ENCODE results near the gene AKNA. TPM values are rescaled to one million over a fixed set of nuclear protein-coding genes. Genes with fewer than 3 reads are reported as not detected.

AKNA gene
- total RNA-seq, 1 donor from 2014 or later, result 152 TPM

DNA sequence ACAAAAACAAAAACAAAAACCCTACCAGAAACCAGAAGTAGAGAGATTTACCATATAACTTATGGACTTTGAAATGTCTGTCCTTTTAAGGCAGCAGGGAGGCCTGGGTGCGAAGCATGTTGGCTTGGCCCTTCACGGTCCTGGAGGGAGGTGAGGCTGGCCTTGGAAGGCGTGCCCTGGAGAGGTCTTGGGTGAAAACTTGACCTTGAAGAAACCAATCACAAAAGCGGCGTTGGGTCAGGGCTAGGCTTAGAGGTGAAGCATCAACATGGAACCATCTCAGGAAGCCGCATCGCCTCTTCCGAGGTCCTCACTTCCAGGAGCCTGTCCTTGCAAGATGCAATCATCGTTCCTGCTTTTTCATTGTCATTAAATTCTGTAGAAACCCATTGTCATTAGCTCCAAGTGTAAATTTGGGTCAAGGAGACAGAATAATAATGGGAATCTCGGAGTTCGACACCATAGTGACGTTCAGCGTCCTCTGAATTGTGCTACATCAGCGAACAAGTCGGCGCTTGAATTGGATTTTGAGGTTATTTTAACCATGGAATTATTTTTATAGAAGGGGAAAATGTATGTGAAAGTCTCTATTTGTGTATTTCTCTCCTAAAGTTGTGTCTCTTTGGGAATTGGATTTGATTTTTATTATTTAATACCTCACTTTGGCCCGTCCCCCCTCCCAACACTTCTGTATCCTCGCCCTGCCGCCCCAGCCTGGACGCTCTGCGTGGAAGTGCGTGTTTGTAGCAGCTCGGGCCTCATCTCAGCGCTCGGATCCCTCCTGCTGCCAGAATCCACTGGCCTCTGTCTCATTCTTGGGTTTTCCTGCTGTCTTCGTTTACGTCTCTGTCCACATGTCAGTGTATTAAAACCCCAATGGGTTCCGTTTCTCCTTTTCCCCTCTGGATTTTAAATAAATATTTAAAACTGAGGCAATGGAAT lies 75.9 kb downstream of the AKNA start:
- Mint-ChIP-seq H3K4me3 (ENCODE audit: low read depth) (no peak overlapping the region), H3K9me3 (no peaks in the 10 kb centered on the region), H3K27me3 (ENCODE audit: low read depth) (no peaks in the 10 kb centered on the region), H3K4me1 (ENCODE audit: low read depth) (no peaks in the 10 kb centered on the region), H3K36me3 (ENCODE audit: low read depth) (no peaks in the 10 kb centered on the region), H3K27ac (no peak overlapping the region)
- intact Hi-C loops (cut with micrococcal nuclease), result no loop called here
- no peak for DNase-seq (ENCODE audit: low spot score)

DNA sequence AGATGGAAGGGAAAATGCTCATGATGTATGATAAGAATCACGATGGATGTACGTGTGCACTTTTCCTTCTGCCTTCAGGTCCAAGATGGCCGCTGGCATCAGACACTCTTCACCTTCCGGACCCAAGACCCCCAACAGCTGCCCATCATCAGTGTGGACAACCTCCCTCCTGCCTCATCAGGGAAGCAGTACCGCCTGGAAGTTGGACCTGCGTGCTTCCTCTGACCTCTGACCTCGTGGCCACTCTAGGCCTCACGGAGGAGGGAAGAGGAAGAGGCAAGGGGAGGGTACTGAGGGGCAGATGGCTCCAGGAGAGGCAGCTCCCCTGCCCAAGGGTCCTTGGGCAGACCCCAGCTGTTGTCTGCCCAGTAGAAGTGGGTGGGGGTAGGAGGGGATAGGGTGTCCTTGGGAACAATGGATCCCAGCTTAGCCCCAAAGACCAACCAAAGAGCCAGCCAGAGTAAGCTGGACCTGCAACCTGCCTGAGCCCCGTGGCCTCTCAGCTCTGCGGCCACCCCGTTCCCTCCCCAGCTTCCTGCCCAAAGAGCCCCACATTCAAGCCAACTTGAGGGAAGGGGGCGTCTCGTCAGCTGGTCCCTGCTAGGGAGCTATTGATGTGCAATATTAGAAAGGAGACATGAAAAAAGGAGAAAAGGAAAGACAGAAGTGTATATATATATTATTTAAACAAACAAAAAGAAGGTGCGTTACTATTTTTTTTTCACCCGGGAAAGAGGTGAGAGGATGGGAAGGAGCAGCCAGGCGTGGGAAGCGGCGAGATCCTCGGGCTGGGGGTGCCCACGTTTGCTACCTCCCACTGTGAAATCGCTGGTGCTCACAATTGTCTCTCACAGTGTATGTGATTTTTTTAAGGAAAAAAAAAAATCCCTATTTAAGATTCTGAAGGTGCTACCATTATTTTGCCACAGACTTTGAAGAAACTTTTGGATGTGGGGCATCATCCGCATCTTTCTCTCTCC lies 77.0 kb downstream of the AKNA start:
- Mint-ChIP-seq H3K4me1 (ENCODE audit: low read depth) (no peaks in the 10 kb centered on the region), H3K9me3 (no peaks in the 10 kb centered on the region), H3K4me3 (ENCODE audit: low read depth) (no peak overlapping the region), H3K36me3 (ENCODE audit: low read depth) (no peaks in the 10 kb centered on the region), H3K27ac (no peak overlapping the region), H3K27me3 (ENCODE audit: low read depth) (no peaks in the 10 kb centered on the region)
- DNase-seq (ENCODE audit: low spot score), result no peak
- intact Hi-C loops (cut with micrococcal nuclease), result no loop called here

DNA sequence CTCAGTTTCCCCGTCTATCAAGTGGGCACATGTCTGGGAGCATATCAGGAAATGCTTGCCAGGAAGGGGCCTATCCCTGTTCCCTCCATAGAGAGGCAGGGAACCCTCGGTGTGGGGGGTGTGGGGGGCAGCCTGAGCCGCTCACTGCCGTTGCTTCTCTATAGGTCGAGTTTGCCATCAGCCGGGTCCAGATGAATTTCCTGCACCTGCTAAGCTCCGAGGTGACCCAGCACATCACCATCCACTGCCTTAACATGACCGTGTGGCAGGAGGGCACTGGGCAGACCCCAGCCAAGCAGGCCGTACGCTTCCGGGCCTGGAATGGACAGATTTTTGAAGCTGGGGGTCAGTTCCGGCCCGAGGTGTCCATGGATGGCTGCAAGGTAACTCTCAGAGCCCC lies 78.7 kb downstream of the AKNA start:
- no peaks in the 10 kb centered on the region for H3K9me3 Mint-ChIP-seq
- no peak overlapping the region for H3K4me3 Mint-ChIP-seq (ENCODE audit: low read depth)
- DNase-seq (ENCODE audit: low spot score), result no peak
- no peaks in the 10 kb centered on the region for H3K27me3 Mint-ChIP-seq (ENCODE audit: low read depth)
- H3K36me3 Mint-ChIP-seq (ENCODE audit: low read depth), result no peaks in the 10 kb centered on the region
- H3K27ac Mint-ChIP-seq, result no peak overlapping the region
- no peaks in the 10 kb centered on the region for H3K4me1 Mint-ChIP-seq (ENCODE audit: low read depth)
- intact Hi-C loops (cut with micrococcal nuclease), result no loop called here

DNA sequence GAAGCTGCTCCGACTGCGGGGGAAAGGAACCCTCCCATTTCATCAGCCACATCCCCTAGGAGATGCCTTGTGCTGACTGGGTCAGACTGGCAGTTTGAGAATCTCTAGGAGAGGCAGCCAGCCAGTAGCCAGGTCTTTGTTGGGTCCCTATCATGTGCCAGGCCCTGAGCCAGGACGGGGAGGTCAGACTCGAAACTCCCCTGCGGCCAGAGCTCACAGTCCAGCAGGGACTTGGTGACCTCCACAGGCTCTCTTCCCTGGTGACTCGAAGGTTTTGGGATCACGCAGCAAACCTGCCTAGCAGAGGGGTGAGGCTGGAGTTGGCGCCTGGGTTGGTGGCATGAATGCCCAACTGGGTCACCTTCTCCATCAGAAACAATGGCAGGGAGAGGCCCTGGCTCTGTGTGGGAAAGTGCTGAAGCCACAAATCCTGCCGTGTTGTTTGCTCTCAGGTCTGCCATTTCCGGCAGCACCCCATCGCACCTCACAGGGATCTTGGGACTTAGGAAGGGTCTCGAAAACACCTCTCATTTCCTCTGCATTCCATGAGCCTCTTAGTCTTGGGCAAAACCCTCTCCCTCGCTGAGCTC lies 79.3 kb downstream of the AKNA start:
- Mint-ChIP-seq H3K4me3 (ENCODE audit: low read depth) (no peak overlapping the region), H3K27me3 (ENCODE audit: low read depth) (no peaks in the 10 kb centered on the region), H3K36me3 (ENCODE audit: low read depth) (no peaks in the 10 kb centered on the region), H3K4me1 (ENCODE audit: low read depth) (no peaks in the 10 kb centered on the region), H3K9me3 (no peaks in the 10 kb centered on the region), H3K27ac (no peak overlapping the region)
- DNase-seq (ENCODE audit: low spot score), result no peak
- intact Hi-C loops (cut with micrococcal nuclease), result no loop called here

DNA sequence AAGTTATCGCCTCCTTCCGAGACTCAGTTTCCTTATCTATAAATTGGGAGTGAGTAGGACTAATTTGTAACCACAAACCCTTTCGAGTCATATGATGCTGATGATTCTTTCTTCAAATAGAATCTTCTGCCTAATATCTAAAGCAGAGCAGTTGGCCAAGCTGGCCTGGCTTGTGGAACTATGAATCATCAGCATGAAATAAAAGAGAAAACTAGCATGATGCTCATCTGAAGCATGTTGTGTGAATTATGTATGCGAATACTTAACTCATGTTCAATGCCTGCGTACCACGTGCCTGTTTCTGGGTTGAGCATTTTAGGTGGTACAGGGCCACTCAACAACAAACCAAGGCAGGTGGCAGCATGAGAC lies 79.9 kb downstream of the AKNA start:
- H3K4me3 Mint-ChIP-seq (ENCODE audit: low read depth), result no peak overlapping the region
- no peak for DNase-seq (ENCODE audit: low spot score)
- H3K27me3 Mint-ChIP-seq (ENCODE audit: low read depth), result no peaks in the 10 kb centered on the region
- no peaks in the 10 kb centered on the region for H3K36me3 Mint-ChIP-seq (ENCODE audit: low read depth)
- H3K4me1 Mint-ChIP-seq (ENCODE audit: low read depth), result no peaks in the 10 kb centered on the region
- no peaks in the 10 kb centered on the region for H3K9me3 Mint-ChIP-seq
- H3K27ac Mint-ChIP-seq, result no peak overlapping the region
- intact Hi-C loops (cut with micrococcal nuclease), result no loop called here

DNA sequence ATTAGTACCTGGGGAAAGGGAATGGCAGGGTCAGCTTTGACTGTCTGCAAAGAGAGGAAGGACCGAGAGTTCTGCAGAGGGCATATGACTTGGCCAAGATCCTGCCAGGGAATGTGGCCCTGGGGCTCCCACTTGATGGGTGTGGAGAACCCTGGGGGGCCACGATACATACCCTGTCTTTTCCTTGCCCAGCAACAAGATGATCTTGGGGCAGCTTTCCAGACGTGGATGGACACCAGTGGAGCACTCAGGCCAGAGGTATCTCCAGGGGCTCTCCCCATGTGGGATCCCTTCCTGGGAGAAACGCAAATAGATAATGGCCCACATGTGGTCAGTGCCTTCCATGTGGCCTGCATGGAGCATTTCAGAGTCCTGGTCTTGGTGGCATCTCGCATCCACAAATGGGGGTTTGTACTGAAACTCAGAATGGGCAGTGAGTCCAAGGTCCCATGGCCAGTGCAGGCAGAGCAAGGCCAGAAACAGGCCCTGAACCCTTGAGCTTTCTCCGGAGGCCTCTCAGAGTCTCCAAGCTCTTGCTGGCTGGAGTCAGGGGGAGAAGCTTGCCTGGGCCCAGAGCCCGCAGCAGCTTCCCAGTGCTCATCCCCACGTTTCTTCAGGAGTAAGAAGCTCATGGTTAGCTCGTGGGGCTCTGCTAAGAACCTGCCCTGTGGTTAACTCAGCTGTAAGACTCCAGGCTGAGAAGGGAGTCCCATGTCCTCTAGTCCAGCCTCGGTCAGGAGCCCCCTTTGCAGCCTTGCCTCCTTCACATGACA lies 83.2 kb downstream of the AKNA start:
- no peaks in the 10 kb centered on the region for H3K9me3 Mint-ChIP-seq
- intact Hi-C loops (cut with micrococcal nuclease), result no loop called here
- H3K4me3 Mint-ChIP-seq (ENCODE audit: low read depth), result no peak overlapping the region
- H3K27ac Mint-ChIP-seq, result no peak overlapping the region
- no peak for DNase-seq (ENCODE audit: low spot score)
- H3K4me1 Mint-ChIP-seq (ENCODE audit: low read depth), result no peaks in the 10 kb centered on the region
- H3K36me3 Mint-ChIP-seq (ENCODE audit: low read depth), result no peaks in the 10 kb centered on the region
- no peaks in the 10 kb centered on the region for H3K27me3 Mint-ChIP-seq (ENCODE audit: low read depth)

DNA sequence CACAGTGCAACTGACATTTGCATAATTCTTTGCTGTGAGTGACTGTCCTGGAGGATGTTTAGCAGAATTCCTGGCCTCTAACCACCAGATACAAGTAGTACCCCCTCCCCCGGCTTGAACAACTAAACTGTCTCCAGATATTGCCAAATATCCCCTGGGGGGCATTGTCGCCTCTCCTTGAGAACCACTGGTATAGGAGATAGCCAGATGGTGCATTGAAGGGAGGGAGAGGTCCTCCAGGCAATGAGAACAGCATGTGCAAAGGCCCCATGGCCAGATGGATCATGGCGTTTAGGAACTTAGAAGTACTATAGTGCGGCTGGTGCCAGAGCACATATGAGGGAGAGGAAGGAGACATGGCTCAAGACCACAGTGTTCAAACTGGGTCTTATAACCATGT lies 83.8 kb downstream of the AKNA start:
- no peak overlapping the region for H3K27ac Mint-ChIP-seq
- H3K4me3 Mint-ChIP-seq (ENCODE audit: low read depth), result no peak overlapping the region

DNA sequence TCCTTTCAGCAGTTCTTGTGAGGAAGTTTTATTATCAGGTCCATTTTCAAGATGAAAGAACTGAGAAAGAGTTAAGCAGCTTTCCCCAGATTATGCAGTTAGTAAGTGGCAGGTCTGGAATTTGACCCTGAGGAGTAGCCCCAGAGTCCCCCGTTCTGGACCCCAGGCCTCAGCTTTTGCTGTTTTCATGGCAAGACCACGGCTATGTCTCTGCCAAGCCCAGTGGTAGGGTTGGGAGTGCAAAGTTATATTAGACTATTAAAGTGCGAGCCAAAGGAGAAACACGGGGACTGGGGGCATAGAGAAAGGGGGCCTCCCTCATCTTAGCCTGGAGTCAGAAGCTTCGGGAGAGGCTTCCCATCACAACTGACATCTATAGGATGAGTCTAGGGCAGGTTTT lies 84.2 kb downstream of the AKNA start:
- H3K27me3 Mint-ChIP-seq (ENCODE audit: low read depth), result peaks cover 3% of the 10 kb centered on the region
- no peaks in the 10 kb centered on the region for H3K4me1 Mint-ChIP-seq (ENCODE audit: low read depth)
- DNase-seq (ENCODE audit: low spot score), result no peak
- no peaks in the 10 kb centered on the region for H3K9me3 Mint-ChIP-seq
- intact Hi-C loops (cut with micrococcal nuclease), result no loop called here
- no peak overlapping the region for H3K27ac Mint-ChIP-seq
- no peaks in the 10 kb centered on the region for H3K36me3 Mint-ChIP-seq (ENCODE audit: low read depth)
- H3K4me3 Mint-ChIP-seq (ENCODE audit: low read depth), result no peak overlapping the region

More for the DNA sequence above, 83.8 kb downstream of the AKNA start:
- no peaks in the 10 kb centered on the region for H3K36me3 Mint-ChIP-seq (ENCODE audit: low read depth)
- H3K4me1 Mint-ChIP-seq (ENCODE audit: low read depth), result no peaks in the 10 kb centered on the region
- intact Hi-C loops (cut with micrococcal nuclease), result no loop called here
- H3K9me3 Mint-ChIP-seq, result no peaks in the 10 kb centered on the region
- no peak for DNase-seq (ENCODE audit: low spot score)
- H3K27me3 Mint-ChIP-seq (ENCODE audit: low read depth), result no peaks in the 10 kb centered on the region

DNA sequence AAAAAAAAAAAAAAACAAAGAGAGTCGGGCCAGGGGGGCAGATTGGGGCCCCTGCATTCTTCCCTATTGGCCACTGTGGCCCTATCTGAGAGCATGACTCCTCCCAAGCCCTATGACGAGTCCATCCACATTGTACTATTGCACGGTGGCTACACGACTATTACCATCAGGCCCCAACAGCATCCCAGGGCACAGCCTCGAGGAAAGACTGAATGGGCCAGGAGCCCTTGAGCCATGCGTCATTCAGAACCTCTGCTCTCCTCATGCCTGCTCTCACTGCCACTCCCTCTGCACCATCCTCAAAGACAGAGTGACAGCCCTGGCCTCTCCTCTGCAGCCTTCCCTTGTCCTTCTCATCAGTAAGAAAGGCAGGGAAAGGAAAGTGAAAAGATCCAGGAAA lies 85.1 kb downstream of the AKNA start:
- no peaks in the 10 kb centered on the region for H3K9me3 Mint-ChIP-seq
- H3K4me1 Mint-ChIP-seq (ENCODE audit: low read depth), result no peaks in the 10 kb centered on the region
- no peak for DNase-seq (ENCODE audit: low spot score)
- H3K4me3 Mint-ChIP-seq (ENCODE audit: low read depth), result no peak overlapping the region
- H3K27me3 Mint-ChIP-seq (ENCODE audit: low read depth), result peaks cover 3% of the 10 kb centered on the region
- H3K36me3 Mint-ChIP-seq (ENCODE audit: low read depth), result no peaks in the 10 kb centered on the region
- intact Hi-C loops (cut with micrococcal nuclease), result no loop called here
- H3K27ac Mint-ChIP-seq, result no peak overlapping the region

DNA sequence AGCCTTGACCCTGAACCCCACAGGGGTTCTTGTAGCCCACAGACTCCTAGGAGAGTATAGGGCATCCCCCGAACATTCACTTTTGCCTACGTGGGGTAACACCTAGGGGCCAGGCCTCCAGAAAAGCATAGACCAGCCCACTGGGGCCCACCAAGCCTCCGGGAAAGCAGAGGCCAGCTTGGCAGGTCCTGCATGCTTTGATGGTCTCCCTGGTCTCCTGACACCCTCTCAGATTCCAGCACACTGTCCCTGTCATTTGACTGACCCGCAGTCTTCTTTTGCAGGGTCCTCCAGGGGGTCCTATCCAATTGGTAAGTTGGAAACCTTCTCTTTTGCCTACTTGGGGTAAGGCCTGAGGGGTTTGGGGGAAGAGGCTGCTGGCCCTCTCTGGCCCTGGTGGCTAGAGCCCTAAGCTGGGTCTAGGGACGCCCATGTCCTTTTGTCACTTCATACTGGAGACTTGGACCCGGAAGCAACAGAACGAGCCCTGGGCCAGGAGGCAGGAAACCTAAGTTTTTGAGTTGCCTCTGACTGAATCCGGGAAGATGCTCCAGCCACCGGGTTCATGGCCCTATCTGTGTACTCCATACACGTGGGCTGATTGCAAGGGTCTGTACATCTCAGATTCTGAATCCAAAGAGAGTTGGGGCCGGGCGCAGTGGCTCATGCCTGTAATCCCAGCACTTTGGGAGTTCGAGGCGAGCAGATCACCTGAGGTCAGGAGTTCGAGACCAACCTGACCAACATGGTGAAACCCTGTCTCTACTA lies 85.8 kb downstream of the AKNA start:
- DNase-seq (ENCODE audit: low spot score), result no peak
- Mint-ChIP-seq H3K4me3 (ENCODE audit: low read depth) (no peak overlapping the region), H3K9me3 (no peaks in the 10 kb centered on the region), H3K4me1 (ENCODE audit: low read depth) (no peaks in the 10 kb centered on the region), H3K27me3 (ENCODE audit: low read depth) (peaks cover 3% of the 10 kb centered on the region), H3K27ac (no peak overlapping the region), H3K36me3 (ENCODE audit: low read depth) (no peaks in the 10 kb centered on the region)
- intact Hi-C loops (cut with micrococcal nuclease), result no loop called here

DNA sequence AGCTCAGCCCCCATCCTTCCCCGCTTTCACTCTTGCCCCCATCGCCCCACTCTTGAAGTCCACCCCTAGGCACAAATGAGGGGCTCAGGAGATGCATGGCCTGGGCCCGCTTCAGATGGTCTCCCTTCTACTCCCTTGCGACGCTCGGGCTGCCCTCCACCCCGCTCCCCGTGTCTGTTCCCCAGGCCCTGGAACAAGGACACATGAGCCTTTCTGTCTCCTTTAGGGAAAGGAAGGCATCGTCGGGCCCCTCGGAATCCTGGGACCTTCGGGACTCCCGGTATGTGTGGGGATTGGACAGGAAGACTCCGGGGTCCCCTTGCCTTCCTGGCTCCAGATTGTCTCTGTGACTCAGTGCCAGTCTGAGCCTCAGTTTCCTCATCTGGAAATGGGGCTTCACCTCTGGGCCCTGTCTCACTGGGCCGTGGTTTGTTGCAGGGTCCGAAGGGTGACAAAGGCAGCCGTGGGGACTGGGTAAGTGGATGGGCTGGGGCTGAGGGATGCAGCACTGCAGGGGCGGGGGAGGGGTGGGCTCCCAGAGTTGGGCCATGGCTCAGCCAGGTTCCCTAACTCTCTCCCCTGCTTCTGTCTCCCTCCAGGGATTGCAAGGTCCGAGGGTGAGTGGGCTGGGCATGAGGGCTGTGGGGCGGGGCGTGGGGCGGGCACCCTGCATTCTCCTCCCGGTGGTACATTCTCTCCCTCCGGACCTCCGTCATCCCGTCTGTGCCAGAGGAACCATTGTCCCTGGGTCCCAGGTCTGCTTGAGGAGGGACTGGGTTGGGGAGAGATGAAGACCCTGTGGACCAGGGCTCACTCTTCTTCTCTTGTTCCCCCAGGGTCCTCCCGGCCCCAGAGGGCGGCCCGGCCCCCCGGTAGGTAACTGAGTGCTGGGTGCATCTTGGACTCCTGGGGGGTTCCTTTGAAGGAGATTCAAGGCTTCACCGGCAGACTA lies 86.7 kb downstream of the AKNA start:
- Mint-ChIP-seq H3K27me3 (ENCODE audit: low read depth) (peaks cover 3% of the 10 kb centered on the region), H3K4me1 (ENCODE audit: low read depth) (no peaks in the 10 kb centered on the region), H3K27ac (no peak overlapping the region), H3K9me3 (peaks cover 3% of the 10 kb centered on the region), H3K4me3 (ENCODE audit: low read depth) (no peak overlapping the region), H3K36me3 (ENCODE audit: low read depth) (no peaks in the 10 kb centered on the region)
- DNase-seq (ENCODE audit: low spot score), result no peak
- intact Hi-C loops (cut with micrococcal nuclease), result no loop called here
